Sigmoid colon (tissue), 4 donors: ENCODE data around the gene ZNF326.

Experiments
- EP300 ChIP-seq, 4 donors: sonication (generic); formaldehyde crosslinking; IDR thresholded peaks; one replicate each; pipeline ENCODE4 v1.6.1; 2017; ENCODE audit warnings: antibody characterized with exemption in 4 of 4
- POLR2A ChIP-seq, 2 donors: fragments of 450-650 bp; IDR thresholded peaks; one replicate each; pipeline ENCODE4 v1.6.1; 2016; ENCODE audit warnings: antibody characterized with exemption in 2 of 2, mild to moderate bottlenecking in 2 of 2, moderate library complexity in 2 of 2
- POLR2AphosphoS5 ChIP-seq, 4 donors: sonication (generic); formaldehyde crosslinking; IDR thresholded peaks; one replicate each; pipeline ENCODE4 v1.6.1; 2017; ENCODE audit warnings: antibody characterized with exemption in 4 of 4
- TF ChIP-seq, protein P1 (sequence below), 4 experiments: fragments of 450-650 bp in 3 of 4; fragments of 200-600 bp in 1 of 4; IDR thresholded peaks; one replicate each; pipeline ENCODE4 v1.5.1; 2016 to 2019; ENCODE audit warnings: antibody characterized with exemption in 4 of 4, mild to moderate bottlenecking in 3 of 4, moderate library complexity in 2 of 4

GRCh38 chr1:89980605-89981004, 14.3 kb upstream of the ZNF326 start:
- TF ChIP-seq POLR2A (IDR thresholded peaks at IDR 0.05) (no peak), POLR2AphosphoS5 (IDR thresholded peaks at IDR 0.05) (no peak), EP300 (IDR thresholded peaks at IDR 0.05) (no peak)
- TF ChIP-seq, protein P1, sequence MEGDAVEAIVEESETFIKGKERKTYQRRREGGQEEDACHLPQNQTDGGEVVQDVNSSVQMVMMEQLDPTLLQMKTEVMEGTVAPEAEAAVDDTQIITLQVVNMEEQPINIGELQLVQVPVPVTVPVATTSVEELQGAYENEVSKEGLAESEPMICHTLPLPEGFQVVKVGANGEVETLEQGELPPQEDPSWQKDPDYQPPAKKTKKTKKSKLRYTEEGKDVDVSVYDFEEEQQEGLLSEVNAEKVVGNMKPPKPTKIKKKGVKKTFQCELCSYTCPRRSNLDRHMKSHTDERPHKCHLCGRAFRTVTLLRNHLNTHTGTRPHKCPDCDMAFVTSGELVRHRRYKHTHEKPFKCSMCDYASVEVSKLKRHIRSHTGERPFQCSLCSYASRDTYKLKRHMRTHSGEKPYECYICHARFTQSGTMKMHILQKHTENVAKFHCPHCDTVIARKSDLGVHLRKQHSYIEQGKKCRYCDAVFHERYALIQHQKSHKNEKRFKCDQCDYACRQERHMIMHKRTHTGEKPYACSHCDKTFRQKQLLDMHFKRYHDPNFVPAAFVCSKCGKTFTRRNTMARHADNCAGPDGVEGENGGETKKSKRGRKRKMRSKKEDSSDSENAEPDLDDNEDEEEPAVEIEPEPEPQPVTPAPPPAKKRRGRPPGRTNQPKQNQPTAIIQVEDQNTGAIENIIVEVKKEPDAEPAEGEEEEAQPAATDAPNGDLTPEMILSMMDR (IDR thresholded peaks at IDR 0.05), result no peak
